Activated T-cell treated with anti-CD3 and anti-CD28 coated beads for 24 hours (primary cell): ENCODE results near the gene GPR157.
"Not testable (repeated sequence)": the region's sequence is repeated elsewhere in the genome, so short reads cannot be mapped to it uniquely, and the experiment has no call there.

Source experiments
- DNase-seq: peaks from one replicate; pipeline ENCODE4 v3.0.0-alpha.2; 2020; ENCODE audit warnings: low read depth

The GPR157 gene

GRCh38 chr1:9128520-9129265 is at the start of gene GPR157:
Gene GPR157, minus strand, starts transcription at chr1:9129102. Its CDS starts 75 bp downstream, at chr1:9129027.
- DNase-seq = peak; percentile 69

GRCh38 chr1:9174762-9175161 is 45.9 kb upstream of the GPR157 start:
- no peak for DNase-seq

GRCh38 chr1:9174243-9174642 is 45.3 kb upstream of the GPR157 start:
- DNase-seq = no peak

GRCh38 chr1:9169601-9170137 is 40.8 kb upstream of the GPR157 start:
- no peak for DNase-seq

GRCh38 chr1:9167638-9168037 is 38.7 kb upstream of the GPR157 start:
- no peak for DNase-seq

GRCh38 chr1:9166289-9167235 is 37.7 kb upstream of the GPR157 start:
- no peak for DNase-seq

GRCh38 chr1:9165396-9165795 is 36.5 kb upstream of the GPR157 start:
- DNase-seq = no peak

GRCh38 chr1:9164919-9165318 is 36.0 kb upstream of the GPR157 start:
- DNase-seq = no peak

GRCh38 chr1:9164532-9164900 is 35.6 kb upstream of the GPR157 start:
- DNase-seq = no peak

- DNase-seq = no peak
Measured at GRCh38 chr1:9161963-9162362, 33.1 kb upstream of the GPR157 start.

GRCh38 chr1:9161342-9161741 is 32.4 kb upstream of the GPR157 start:
- no peak for DNase-seq

- DNase-seq = no peak
Measured at GRCh38 chr1:9160079-9160717, 31.3 kb upstream of the GPR157 start.

- no peak for DNase-seq
Measured at GRCh38 chr1:9155879-9156278, 27.0 kb upstream of the GPR157 start.

GRCh38 chr1:9155405-9155804 is 26.5 kb upstream of the GPR157 start:
- not testable (repeated sequence) for DNase-seq

GRCh38 chr1:9153152-9153551 is 24.2 kb upstream of the GPR157 start:
- DNase-seq = no peak

- DNase-seq = no peak
Measured at GRCh38 chr1:9152535-9152934, 23.6 kb upstream of the GPR157 start.

GRCh38 chr1:9151328-9151860 is 22.5 kb upstream of the GPR157 start:
- DNase-seq = no peak

GRCh38 chr1:9150582-9151327 is 21.9 kb upstream of the GPR157 start:
- DNase-seq = no peak

- no peak for DNase-seq
Measured at GRCh38 chr1:9149837-9150581, 21.1 kb upstream of the GPR157 start.

GRCh38 chr1:9149151-9149550 is 20.2 kb upstream of the GPR157 start:
- no peak for DNase-seq

GRCh38 chr1:9146156-9146555 is 17.3 kb upstream of the GPR157 start:
- no peak for DNase-seq
